Skeletal muscle tissue (tissue), 4 donors: ENCODE data around the gene ANTXR2. TPM values are rescaled to one million over a fixed set of nuclear protein-coding genes. Genes with fewer than 3 reads are reported as not detected.

Experiments
- H3K27ac ChIP-seq: one replicate; pipeline ENCODE4 v1.7.0; 2013; ENCODE audit warnings: mild to moderate bottlenecking, low read depth, low read length, inconsistent platforms
- H3K27me3 ChIP-seq, 3 donors: one replicate each; pipeline ENCODE4 v1.7.0; 2013; ENCODE audit warnings: low read length in 3 of 3; ENCODE audit not compliant: control insufficient read depth in 3 of 3, insufficient read depth in 3 of 3
- H3K36me3 ChIP-seq, 3 donors: one replicate each; pipeline ENCODE4 v1.7.0; 2013; ENCODE audit warnings: low read length in 3 of 3; ENCODE audit not compliant: control insufficient read depth in 3 of 3, insufficient read depth in 3 of 3
- H3K4me1 ChIP-seq, 3 donors: one replicate each; pipeline ENCODE4 v1.7.0; 2013; ENCODE audit warnings: low read length in 3 of 3, mild to moderate bottlenecking in 3 of 3; ENCODE audit not compliant: control insufficient read depth in 3 of 3, insufficient read depth in 3 of 3
- H3K4me3 ChIP-seq, 3 donors: one replicate each; pipeline ENCODE4 v1.7.0; 2013; ENCODE audit warnings: low read length in 3 of 3
- H3K9ac ChIP-seq, 3 donors: one replicate each; pipeline ENCODE4 v1.7.0; 2013; ENCODE audit warnings: low read length in 3 of 3, mild to moderate bottlenecking in 3 of 3, moderate library complexity in 2 of 3, low read depth in 1 of 3
- H3K9me3 ChIP-seq, 3 donors: one replicate each; pipeline ENCODE4 v1.7.0; 2013; ENCODE audit warnings: low read length in 3 of 3; ENCODE audit not compliant: control insufficient read depth in 3 of 3
- total RNA-seq: library from RNA; depleted of rRNA; stranded (reverse); fragments of >200 nt; gene quantifications from one replicate; pipeline ENCODE4 v1.2.3, GENCODE V29; 2014
- donor health status: Osteomylitis.

ANTXR2 gene
- total RNA-seq, 1 donor from 2014 or later: 45.9 TPM

DNA sequence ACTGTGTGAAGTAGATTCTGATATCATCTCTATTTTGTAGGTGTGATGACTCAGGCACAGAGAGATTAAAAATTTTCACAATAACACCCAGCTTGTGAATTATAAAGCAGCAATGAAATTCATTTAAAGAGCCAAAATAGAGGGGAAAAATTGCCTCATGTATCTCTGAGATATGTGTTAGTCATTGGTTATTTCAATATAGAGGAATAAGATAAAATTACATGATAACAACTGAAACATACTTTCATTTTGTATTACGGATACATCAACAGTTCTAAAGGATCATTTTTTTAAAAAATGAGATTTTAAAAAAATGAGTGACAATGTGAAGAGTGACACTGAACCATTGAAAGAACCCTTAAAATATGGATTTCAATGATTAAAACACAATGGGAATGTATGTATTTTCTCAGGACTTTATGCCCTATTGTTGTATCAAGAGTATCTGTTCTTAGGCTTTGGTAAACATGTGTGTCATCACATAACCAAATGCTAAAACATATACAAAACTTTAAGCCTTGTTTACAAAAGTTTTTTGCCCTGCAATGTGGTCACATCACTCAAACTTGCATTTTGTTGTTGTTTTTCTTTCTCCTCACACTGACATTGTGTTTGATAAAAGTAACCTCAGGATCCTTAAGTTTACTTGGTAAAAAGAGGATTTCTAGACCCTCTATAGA, 221.3 kb downstream of the ANTXR2 start:
- no peaks in the 10 kb centered on the region for H3K36me3 ChIP-seq
- H3K4me1 ChIP-seq: peaks cover 0 to 3% (median 0%) of the 10 kb centered on the region in 3 donors
- no peak overlapping the region for H3K4me3 ChIP-seq
- H3K9me3 ChIP-seq: no peaks in the 10 kb centered on the region
- no peak overlapping the region for H3K9ac ChIP-seq
- no peak overlapping the region for H3K27ac ChIP-seq
- no peaks in the 10 kb centered on the region for H3K27me3 ChIP-seq

Other genes starting within 250 kb of the ANTXR2 start
- gene PRDM8, start 124.3 kb upstream of the ANTXR2 start, total RNA-seq: 1.6 TPM
- gene FGF5, start 193.4 kb upstream of the ANTXR2 start, total RNA-seq: 0.52 TPM